ENCODE data around the gene ARHGAP24.

DNA sequence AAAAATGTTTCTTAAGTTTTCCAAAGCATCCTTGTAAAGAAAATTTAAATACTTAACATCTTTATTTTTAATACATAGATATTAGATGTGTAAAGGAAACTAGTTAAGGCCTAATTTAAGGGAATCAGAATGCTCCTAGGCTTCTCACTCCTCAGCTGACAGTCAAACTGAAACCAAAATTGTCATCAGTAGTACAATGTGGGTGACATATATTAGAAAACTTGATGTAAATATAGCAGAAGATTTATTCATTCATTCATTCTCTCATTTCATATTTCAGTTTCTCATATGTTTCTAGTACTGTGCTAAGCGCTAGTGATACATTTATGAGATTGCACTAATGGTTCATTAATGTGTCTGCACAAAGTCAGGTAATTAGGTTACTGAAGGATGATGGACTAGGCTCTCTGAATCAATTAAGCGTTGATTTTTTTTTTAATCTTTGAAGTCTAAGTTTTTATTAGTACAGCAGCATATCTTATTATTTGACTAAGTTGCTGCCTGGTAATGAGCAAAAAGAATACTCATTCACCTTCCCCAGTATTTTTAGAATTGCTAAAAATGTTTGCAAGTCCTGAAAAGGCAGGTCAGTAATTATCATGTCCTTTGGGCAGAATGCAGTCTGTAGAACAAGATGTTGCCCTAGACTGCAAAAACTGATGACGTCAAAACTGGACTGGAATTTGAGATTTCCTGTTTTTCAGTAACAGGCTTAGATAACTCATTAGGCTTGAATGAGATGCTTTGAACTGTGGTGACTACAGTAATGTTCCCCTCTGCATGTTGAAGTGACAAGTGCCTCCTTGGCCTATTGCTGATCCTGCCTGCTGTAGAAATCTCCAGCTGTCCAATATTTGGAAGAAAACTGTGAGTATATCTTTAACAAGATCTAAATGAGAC lies 128.7 kb downstream of the ARHGAP24 start:
- no peak for TF ChIP-seq TCF12 (IDR thresholded peaks at IDR 0.05; ENCODE audit: low read depth)
- TF ChIP-seq EP300 (IDR thresholded peaks at IDR 0.05; ENCODE audit: borderline replicate concordance), result no peak
- TF ChIP-seq ZBTB7A (IDR thresholded peaks at IDR 0.05; ENCODE audit: low read depth), result no peak
- TF ChIP-seq YY1 (IDR thresholded peaks at IDR 0.05; ENCODE audit: low read depth), result no peak
- TF ChIP-seq TAF1 (IDR thresholded peaks at IDR 0.05; ENCODE audit: low read depth), result no peak
- TF ChIP-seq CREB1 (IDR thresholded peaks at IDR 0.05; ENCODE audit: low read depth), result no peak
- no peak for TF ChIP-seq RAD21 (IDR thresholded peaks at IDR 0.05; ENCODE audit: low read depth)
- TF ChIP-seq, protein P1, sequence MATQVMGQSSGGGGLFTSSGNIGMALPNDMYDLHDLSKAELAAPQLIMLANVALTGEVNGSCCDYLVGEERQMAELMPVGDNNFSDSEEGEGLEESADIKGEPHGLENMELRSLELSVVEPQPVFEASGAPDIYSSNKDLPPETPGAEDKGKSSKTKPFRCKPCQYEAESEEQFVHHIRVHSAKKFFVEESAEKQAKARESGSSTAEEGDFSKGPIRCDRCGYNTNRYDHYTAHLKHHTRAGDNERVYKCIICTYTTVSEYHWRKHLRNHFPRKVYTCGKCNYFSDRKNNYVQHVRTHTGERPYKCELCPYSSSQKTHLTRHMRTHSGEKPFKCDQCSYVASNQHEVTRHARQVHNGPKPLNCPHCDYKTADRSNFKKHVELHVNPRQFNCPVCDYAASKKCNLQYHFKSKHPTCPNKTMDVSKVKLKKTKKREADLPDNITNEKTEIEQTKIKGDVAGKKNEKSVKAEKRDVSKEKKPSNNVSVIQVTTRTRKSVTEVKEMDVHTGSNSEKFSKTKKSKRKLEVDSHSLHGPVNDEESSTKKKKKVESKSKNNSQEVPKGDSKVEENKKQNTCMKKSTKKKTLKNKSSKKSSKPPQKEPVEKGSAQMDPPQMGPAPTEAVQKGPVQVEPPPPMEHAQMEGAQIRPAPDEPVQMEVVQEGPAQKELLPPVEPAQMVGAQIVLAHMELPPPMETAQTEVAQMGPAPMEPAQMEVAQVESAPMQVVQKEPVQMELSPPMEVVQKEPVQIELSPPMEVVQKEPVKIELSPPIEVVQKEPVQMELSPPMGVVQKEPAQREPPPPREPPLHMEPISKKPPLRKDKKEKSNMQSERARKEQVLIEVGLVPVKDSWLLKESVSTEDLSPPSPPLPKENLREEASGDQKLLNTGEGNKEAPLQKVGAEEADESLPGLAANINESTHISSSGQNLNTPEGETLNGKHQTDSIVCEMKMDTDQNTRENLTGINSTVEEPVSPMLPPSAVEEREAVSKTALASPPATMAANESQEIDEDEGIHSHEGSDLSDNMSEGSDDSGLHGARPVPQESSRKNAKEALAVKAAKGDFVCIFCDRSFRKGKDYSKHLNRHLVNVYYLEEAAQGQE (IDR thresholded peaks at IDR 0.05; ENCODE audit: low read depth), result no peak
- no peak for TF ChIP-seq CEBPB (IDR thresholded peaks at IDR 0.05)
- TF ChIP-seq, protein P2, sequence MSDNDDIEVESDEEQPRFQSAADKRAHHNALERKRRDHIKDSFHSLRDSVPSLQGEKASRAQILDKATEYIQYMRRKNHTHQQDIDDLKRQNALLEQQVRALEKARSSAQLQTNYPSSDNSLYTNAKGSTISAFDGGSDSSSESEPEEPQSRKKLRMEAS (IDR thresholded peaks at IDR 0.05), result no peak
- no peak for TF ChIP-seq TEAD4 (IDR thresholded peaks at IDR 0.05)
- no peak for TF ChIP-seq EGR1 (IDR thresholded peaks at IDR 0.05)
